ENCODE measurements around the gene DYNC1LI1. TPM values are rescaled to one million over a fixed set of nuclear protein-coding genes. Genes with fewer than 3 reads are reported as not detected.
"Not testable (repeated sequence)": the region's sequence is repeated elsewhere in the genome, so short reads cannot be mapped to it uniquely, and the experiment has no call there.

Gene DYNC1LI1
- total and polyA plus RNA-seq, 3 experiments from 2014 or later, result 23.4 to 39.6 (median 36.9) TPM

DNA sequence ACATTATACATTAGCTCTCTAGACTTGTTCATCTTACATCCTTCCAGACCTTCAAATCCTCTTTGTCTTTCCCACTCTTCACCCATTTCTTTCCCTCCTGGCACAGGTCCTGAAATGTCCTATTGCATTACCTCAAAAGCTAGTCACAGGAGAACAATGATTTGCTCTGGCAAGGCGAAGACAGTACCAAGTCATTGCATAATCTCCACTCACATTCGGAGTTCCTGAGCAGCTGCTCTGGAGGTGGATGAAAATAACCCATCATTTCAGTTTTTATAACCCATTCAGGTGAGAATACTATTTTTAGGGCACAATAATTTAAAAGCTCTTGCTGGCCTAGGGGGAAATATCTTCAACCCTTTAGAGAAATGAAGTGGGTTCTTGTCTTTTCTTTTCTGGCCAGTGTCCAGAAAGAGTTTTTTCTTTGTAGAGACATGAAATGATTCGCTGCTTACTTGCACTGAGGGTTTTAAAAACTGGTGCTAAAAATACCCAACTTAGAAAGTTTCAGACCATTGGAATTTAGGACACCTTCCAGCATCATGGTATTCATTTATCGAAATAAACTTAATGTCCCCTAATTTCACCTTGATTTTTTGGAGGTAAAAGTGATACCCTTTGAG, 23.4 kb upstream of the DYNC1LI1 start:
- no peaks in the 10 kb centered on the region for H3K4me1 ChIP-seq (ENCODE audit: insufficient read depth, low read length)
- DNase-seq, result no peak
- CTCF ChIA-PET, result interaction anchor here (1.3 kb wide), 1 partner anchor 9 kb away, joined by 3 read pairs; no protein-coding TSS in a partner anchor
- POLR2A ChIA-PET, result no interaction called here
- H3K27ac ChIP-seq (ENCODE audit: low read depth, low read length), result no peak overlapping the region
- Mint-ChIP-seq H3K27me3 (peaks cover 4 to 31% of the 10 kb centered on the region in 2 donors), H3K27ac (no peak overlapping the region), H3K36me3 (peaks cover 0 to 1% (median 0%) of the 10 kb centered on the region in 3 donors), H3K9me3 (no peaks in the 10 kb centered on the region), H3K4me1 (no peaks in the 10 kb centered on the region), H3K4me3 (no peak overlapping the region)
- no peak overlapping the region for H3K4me3 ChIP-seq (ENCODE audit: low read length)
- no peaks in the 10 kb centered on the region for H3K36me3 ChIP-seq (ENCODE audit: insufficient read depth, low read length)
- no peaks in the 10 kb centered on the region for H3K27me3 ChIP-seq (ENCODE audit: insufficient read depth, low read length, poor library complexity, severe bottlenecking)
- no peaks in the 10 kb centered on the region for H3K9me3 ChIP-seq (ENCODE audit: low read length)

- H3K4me1 Mint-ChIP-seq, result no peaks in the 10 kb centered on the region
- peaks cover 0 to 1% (median 0%) of the 10 kb centered on the region in 3 donors for H3K36me3 Mint-ChIP-seq
- DNase-seq, result no peak
- peaks cover 4 to 25% of the 10 kb centered on the region in 2 donors for H3K27me3 Mint-ChIP-seq
- ChIA-PET CTCF (interaction anchor here (1.3 kb wide), 1 partner anchor 8 kb away, joined by 3 read pairs; no protein-coding TSS in a partner anchor), POLR2A (no interaction called here)
- H3K4me1 ChIP-seq (ENCODE audit: insufficient read depth, low read length), result no peaks in the 10 kb centered on the region
- H3K4me3 Mint-ChIP-seq, result no peak overlapping the region
- H3K9me3 ChIP-seq (ENCODE audit: low read length), result no peaks in the 10 kb centered on the region
- no peak overlapping the region for H3K27ac ChIP-seq (ENCODE audit: low read depth, low read length)
- no peaks in the 10 kb centered on the region for H3K36me3 ChIP-seq (ENCODE audit: insufficient read depth, low read length)
- no peak overlapping the region for H3K27ac Mint-ChIP-seq
- no peaks in the 10 kb centered on the region for H3K9me3 Mint-ChIP-seq
- H3K4me3 ChIP-seq (ENCODE audit: low read length), result no peak overlapping the region
- H3K27me3 ChIP-seq (ENCODE audit: insufficient read depth, low read length, poor library complexity, severe bottlenecking), result no peaks in the 10 kb centered on the region
Observed at GRCh38 chr3:32592696-32593353, 22.2 kb upstream of the DYNC1LI1 start.

- H3K27ac Mint-ChIP-seq, result no peak overlapping the region
Observed at GRCh38 chr3:32592011-32592410, 21.4 kb upstream of the DYNC1LI1 start.

GRCh38 chr3:32591186-32591585, 20.5 kb upstream of the DYNC1LI1 start:
- H3K27ac ChIP-seq (ENCODE audit: low read depth, low read length), result no peak overlapping the region
- ChIA-PET CTCF (no interaction called here), POLR2A (no interaction called here)
- Mint-ChIP-seq H3K9me3 (no peaks in the 10 kb centered on the region), H3K4me3 (no peak overlapping the region), H3K27ac (no peak overlapping the region), H3K27me3 (peaks cover 4 to 13% of the 10 kb centered on the region in 2 donors), H3K36me3 (peaks cover 0 to 1% (median 0%) of the 10 kb centered on the region in 3 donors), H3K4me1 (no peaks in the 10 kb centered on the region)
- no peak for DNase-seq
- H3K4me3 ChIP-seq (ENCODE audit: low read length), result no peak overlapping the region
- no peaks in the 10 kb centered on the region for H3K9me3 ChIP-seq (ENCODE audit: low read length)
- no peaks in the 10 kb centered on the region for H3K27me3 ChIP-seq (ENCODE audit: insufficient read depth, low read length, poor library complexity, severe bottlenecking)
- H3K36me3 ChIP-seq (ENCODE audit: insufficient read depth, low read length), result no peaks in the 10 kb centered on the region
- no peaks in the 10 kb centered on the region for H3K4me1 ChIP-seq (ENCODE audit: insufficient read depth, low read length)

More at GRCh38 chr3:32592011-32592410, 21.4 kb upstream of the DYNC1LI1 start:
- H3K4me1 ChIP-seq (ENCODE audit: insufficient read depth, low read length), result no peaks in the 10 kb centered on the region
- no peaks in the 10 kb centered on the region for H3K9me3 ChIP-seq (ENCODE audit: low read length)
- Mint-ChIP-seq H3K36me3 (peaks cover 0 to 1% (median 0%) of the 10 kb centered on the region in 3 donors), H3K4me1 (no peaks in the 10 kb centered on the region), H3K4me3 (no peak overlapping the region), H3K27me3 (peaks cover 4 to 21% of the 10 kb centered on the region in 2 donors), H3K9me3 (no peaks in the 10 kb centered on the region)
- DNase-seq, result no peak
- no peak overlapping the region for H3K4me3 ChIP-seq (ENCODE audit: low read length)
- POLR2A ChIA-PET, result no interaction called here
- CTCF ChIA-PET, result no interaction called here
- H3K36me3 ChIP-seq (ENCODE audit: insufficient read depth, low read length), result no peaks in the 10 kb centered on the region
- H3K27me3 ChIP-seq (ENCODE audit: insufficient read depth, low read length, poor library complexity, severe bottlenecking), result no peaks in the 10 kb centered on the region
- H3K27ac ChIP-seq (ENCODE audit: low read depth, low read length), result no peak overlapping the region

- peaks cover 3 to 5% of the 10 kb centered on the region in 2 donors for H3K27me3 Mint-ChIP-seq
- ChIA-PET CTCF (no interaction called here), POLR2A (no interaction called here)
- H3K36me3 Mint-ChIP-seq, result no peaks in the 10 kb centered on the region
- no peak for DNase-seq
- Histone ChIP-seq H3K36me3 (ENCODE audit: insufficient read depth, low read length) (no peaks in the 10 kb centered on the region), H3K9me3 (ENCODE audit: low read length) (no peaks in the 10 kb centered on the region), H3K4me1 (ENCODE audit: insufficient read depth, low read length) (no peaks in the 10 kb centered on the region), H3K4me3 (ENCODE audit: low read length) (no peak overlapping the region), H3K27ac (ENCODE audit: low read depth, low read length) (no peak overlapping the region), H3K27me3 (ENCODE audit: insufficient read depth, low read length, poor library complexity, severe bottlenecking) (no peaks in the 10 kb centered on the region)
- no peaks in the 10 kb centered on the region for H3K9me3 Mint-ChIP-seq
- no peak overlapping the region for H3K27ac Mint-ChIP-seq
- H3K4me3 Mint-ChIP-seq, result no peak overlapping the region
- no peaks in the 10 kb centered on the region for H3K4me1 Mint-ChIP-seq
Observed at GRCh38 chr3:32586356-32586755, 15.7 kb upstream of the DYNC1LI1 start.

- no peak for DNase-seq
- Histone ChIP-seq H3K27ac (ENCODE audit: low read depth, low read length) (no peak overlapping the region), H3K4me1 (ENCODE audit: insufficient read depth, low read length) (no peaks in the 10 kb centered on the region), H3K27me3 (ENCODE audit: insufficient read depth, low read length, poor library complexity, severe bottlenecking) (no peaks in the 10 kb centered on the region), H3K9me3 (ENCODE audit: low read length) (no peaks in the 10 kb centered on the region), H3K4me3 (ENCODE audit: low read length) (no peak overlapping the region), H3K36me3 (ENCODE audit: insufficient read depth, low read length) (no peaks in the 10 kb centered on the region)
- H3K27me3 Mint-ChIP-seq, result peaks cover 3 to 5% of the 10 kb centered on the region in 2 donors
- POLR2A ChIA-PET, result no interaction called here
- no peaks in the 10 kb centered on the region for H3K4me1 Mint-ChIP-seq
- CTCF ChIA-PET, result interaction anchor here (0.9 kb wide), 1 partner anchor 9 kb away, joined by 3 read pairs; no protein-coding TSS in a partner anchor
- H3K4me3 Mint-ChIP-seq, result no peak overlapping the region
- H3K9me3 Mint-ChIP-seq, result no peaks in the 10 kb centered on the region
- no peak overlapping the region for H3K27ac Mint-ChIP-seq
- H3K36me3 Mint-ChIP-seq, result peaks cover 0 to under 1% (median 0%) of the 10 kb centered on the region in 3 donors
Observed at GRCh38 chr3:32584660-32585059, 14.0 kb upstream of the DYNC1LI1 start.

DNA sequence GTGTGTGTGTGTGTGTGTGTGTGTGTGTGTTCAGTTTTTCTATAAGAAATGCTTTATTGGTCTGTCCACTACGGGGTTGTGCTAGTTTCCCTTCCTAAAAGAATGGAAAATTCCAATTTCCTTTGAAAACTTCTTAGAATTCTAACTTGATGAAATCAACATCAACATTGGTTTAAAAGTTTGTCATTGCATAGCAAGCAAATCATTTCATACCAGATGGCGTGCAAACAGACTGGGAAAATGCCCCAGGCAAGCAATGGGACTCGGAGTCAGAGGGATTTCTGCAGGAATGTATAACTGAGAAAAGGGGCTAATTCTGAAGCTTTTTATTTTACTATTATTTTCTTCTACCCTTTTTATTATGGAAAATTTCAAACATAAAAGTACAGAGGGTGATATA, 13.1 kb upstream of the DYNC1LI1 start:
- Histone ChIP-seq H3K27ac (ENCODE audit: low read depth, low read length) (no peak overlapping the region), H3K4me1 (ENCODE audit: insufficient read depth, low read length) (no peaks in the 10 kb centered on the region), H3K9me3 (ENCODE audit: low read length) (no peaks in the 10 kb centered on the region), H3K27me3 (ENCODE audit: insufficient read depth, low read length, poor library complexity, severe bottlenecking) (no peaks in the 10 kb centered on the region), H3K36me3 (ENCODE audit: insufficient read depth, low read length) (no peaks in the 10 kb centered on the region), H3K4me3 (ENCODE audit: low read length) (no peak overlapping the region)
- Mint-ChIP-seq H3K4me1 (no peaks in the 10 kb centered on the region), H3K36me3 (peaks cover 0 to 2% (median 0%) of the 10 kb centered on the region in 3 donors), H3K27me3 (peaks cover 3 to 5% of the 10 kb centered on the region in 2 donors), H3K27ac (peak overlapping the region in 1 of 8 donors; percentile 58), H3K4me3 (no peak overlapping the region), H3K9me3 (no peaks in the 10 kb centered on the region)
- DNase-seq, result no peak
- POLR2A ChIA-PET, result no interaction called here
- CTCF ChIA-PET, result no interaction called here

- H3K4me1 ChIP-seq (ENCODE audit: insufficient read depth, low read length); H3K27me3 Mint-ChIP-seq; H3K27ac ChIP-seq (ENCODE audit: low read depth, low read length); H3K27ac Mint-ChIP-seq; H3K4me3 ChIP-seq (ENCODE audit: low read length); H3K36me3 ChIP-seq (ENCODE audit: insufficient read depth, low read length); H3K4me3 Mint-ChIP-seq; CTCF ChIA-PET; H3K36me3 Mint-ChIP-seq; H3K27me3 ChIP-seq (ENCODE audit: insufficient read depth, low read length, poor library complexity, severe bottlenecking); POLR2A ChIA-PET; DNase-seq; H3K9me3 Mint-ChIP-seq; H3K9me3 ChIP-seq (ENCODE audit: low read length): not testable (repeated sequence)
- peaks cover 8 to 12% (median 11%) of the 10 kb centered on the region in 3 donors for H3K4me1 Mint-ChIP-seq
Observed at GRCh38 chr3:32578669-32579068, 8.0 kb upstream of the DYNC1LI1 start.
